HCT116 (cell line): ENCODE data around the gene PRR14. TPM values are rescaled to one million over a fixed set of nuclear protein-coding genes. Genes with fewer than 3 reads are reported as not detected.

Experiments used
- ATAC-seq: fragments of 200-7000 bp; cut with Tn5 transposase; 2 replicates; pipeline ENCODE4 v1.9.1; 2020; ENCODE audit warnings: mild to moderate bottlenecking, moderate library complexity
- BruUV-seq: library from RNA; stranded (reverse); fragments of 400-500 nt; replicated peaks from 2 replicates; lab custom pipeline; 2021; lab: Mats Ljungman, UMichigan
- CTCF ChIA-PET: fragments of 300-600 bp; sonication (Branson Sonifier 250); formaldehyde crosslinking; loops from one replicate; lab custom pipeline; 2021; ENCODE audit warnings: antibody characterized with exemption; lab: Charles Lee
- POLR2A ChIA-PET: fragments of 300-600, 350-600 bp; sonication (Branson Sonifier 250); formaldehyde crosslinking; loops from one replicate; lab custom pipeline; 2021; ENCODE audit warnings: antibody characterized with exemption; lab: Charles Lee
- RAD21 ChIA-PET, 2 experiments: fragments of 300-600 bp; sonication (Branson Sonifier 250); formaldehyde crosslinking; loops; one replicate each; lab custom pipeline; 2023; ENCODE audit warnings: low total read pairs in 2 of 2; ENCODE audit not compliant: uncharacterized antibody in 2 of 2, unreplicated experiment in 2 of 2, low non-redundant PET in 1 of 2; lab: Charles Lee
- DNase-seq: peaks from one replicate; pipeline ENCODE4 v3.0.0-alpha.2; 2010; ENCODE audit warnings: low read depth, low spot score
- H2AFZ ChIP-seq: fragments of 200-600 bp; shearing (Covaris generic), sonication (generic); 2 replicates; pipeline ENCODE4 v1.6.1; 2017; ENCODE audit warnings: low read depth, mixed run types, mixed read lengths, antibody characterized with exemption, low read length; ENCODE audit not compliant: poor library complexity, severe bottlenecking
- H3K27ac ChIP-seq: 2 replicates; pipeline ENCODE4 v1.5.1; 2012; ENCODE audit warnings: low read depth, low read length
- H3K27me3 ChIP-seq: fragments of 200-600 bp; sonication (generic); 2 replicates; pipeline ENCODE4 v1.6.1; 2016; ENCODE audit warnings: mixed run types, low read length, mixed read lengths; ENCODE audit not compliant: insufficient read depth
- H3K36me3 ChIP-seq, 2 experiments: fragments of 200-500 bp in 1 of 2; fragments of 200-600 bp in 1 of 2; sonication (Bioruptor generic) in 1 of 2; sonication (generic) in 1 of 2; 2 replicates each; pipeline versions ENCODE4 v1.5.1 to v1.6.1; 2014 to 2016; ENCODE audit warnings: low read length in 2 of 2, inconsistent platforms in 1 of 2, mixed read lengths in 1 of 2, mixed run types in 1 of 2; ENCODE audit not compliant: insufficient read depth in 2 of 2, control insufficient read depth in 1 of 2
- H3K4me1 ChIP-seq, 2 experiments: fragments of 200-600 bp in 1 of 2; sonication (generic) in 1 of 2; 2 replicates each; pipeline versions ENCODE4 v1.5.1 to v1.6.1; 2012 to 2017; ENCODE audit warnings: low read length in 2 of 2, inconsistent platforms in 1 of 2, mild to moderate bottlenecking in 1 of 2, mixed read lengths in 1 of 2, mixed run types in 1 of 2, moderate library complexity in 1 of 2; ENCODE audit not compliant: insufficient read depth in 2 of 2, control insufficient read depth in 1 of 2
- H3K4me2 ChIP-seq: fragments of 200-600 bp; sonication (generic); 2 replicates; pipeline ENCODE4 v1.6.1; 2017; ENCODE audit warnings: mixed run types, low read length, mixed read lengths
- H3K4me3 ChIP-seq, 2 experiments: fragments of 200-600 bp in 1 of 2; sonication (generic) in 1 of 2; replicated peaks in 1 of 2; 2 replicates each; pipeline ENCODE4 v1.5.1; 2011 to 2016; ENCODE audit warnings: low read length in 2 of 2, control low read depth in 1 of 2, low read depth in 1 of 2, mild to moderate bottlenecking in 1 of 2, mixed read lengths in 1 of 2, mixed run types in 1 of 2
- H3K79me2 ChIP-seq: fragments of 200-600 bp; sonication (generic); 2 replicates; pipeline ENCODE4 v1.6.1; 2017; ENCODE audit warnings: mild to moderate bottlenecking, mixed run types, low read length, moderate library complexity, mixed read lengths; ENCODE audit not compliant: insufficient read depth
- H3K9ac ChIP-seq: fragments of 200-600 bp; sonication (generic); 2 replicates; pipeline ENCODE4 v1.6.1; 2016; ENCODE audit warnings: low read length, mixed read lengths
- H3K9me2 ChIP-seq: fragments of 200-600 bp; sonication (generic), shearing (Covaris generic); 2 replicates; pipeline ENCODE4 v1.6.1; 2017; ENCODE audit warnings: mixed run types, mild to moderate bottlenecking, moderate library complexity; ENCODE audit not compliant: insufficient read depth
- H3K9me3 ChIP-seq, 2 experiments: fragments of 200-500 bp in 1 of 2; fragments of 200-600 bp in 1 of 2; sonication (Bioruptor generic) in 1 of 2; sonication (generic) in 1 of 2; 2 replicates each; pipeline ENCODE4 v1.6.1; 2014 to 2017; ENCODE audit warnings: low read length in 2 of 2, mixed read lengths in 2 of 2, inconsistent platforms in 1 of 2, low read depth in 1 of 2, mild to moderate bottlenecking in 1 of 2, mixed run types in 1 of 2, moderate library complexity in 1 of 2; ENCODE audit not compliant: control insufficient read depth in 1 of 2, insufficient read depth in 1 of 2
- H4K20me1 ChIP-seq: fragments of 200-600 bp; sonication (generic), shearing (Covaris generic); 2 replicates; pipeline ENCODE4 v1.6.1; 2017; ENCODE audit warnings: mixed run types, mild to moderate bottlenecking, moderate library complexity; ENCODE audit not compliant: insufficient read depth
- ATF3 ChIP-seq: IDR thresholded peaks from 2 replicates; pipeline ENCODE4 v1.6.1; 2012
- CBX3 ChIP-seq: IDR thresholded peaks from 2 replicates; pipeline ENCODE4 v1.6.1; 2012; ENCODE audit warnings: low read depth
- EZH2 ChIP-seq: fragments of 200-600 bp; sonication (generic); IDR thresholded peaks from 2 replicates; pipeline ENCODE4 v1.6.1; 2017; ENCODE audit warnings: antibody characterized with exemption, mixed run types
- EZH2phosphoT487 ChIP-seq: fragments of 200-600 bp; IDR thresholded peaks from 2 replicates; pipeline ENCODE4 v1.6.1; 2018; ENCODE audit warnings: antibody characterized with exemption, borderline replicate concordance
- JUND ChIP-seq: IDR thresholded peaks from 2 replicates; pipeline ENCODE4 v1.6.1; 2012
- POLR2AphosphoS5 ChIP-seq: IDR thresholded peaks from 2 replicates; pipeline ENCODE4 v1.6.1; 2011; ENCODE audit warnings: mild to moderate bottlenecking, low read depth, low read length, moderate library complexity
- RAD21 ChIP-seq: IDR thresholded peaks from 2 replicates; pipeline ENCODE4 v1.6.1; 2012; ENCODE audit warnings: low read depth, mild to moderate bottlenecking
- SIN3A ChIP-seq: IDR thresholded peaks from 2 replicates; pipeline ENCODE4 v1.6.1; 2012; ENCODE audit warnings: low read depth
- SP1 ChIP-seq: IDR thresholded peaks from 2 replicates; pipeline ENCODE4 v1.6.1; 2012; ENCODE audit warnings: low read depth
- YY1 ChIP-seq: IDR thresholded peaks from 2 replicates; pipeline ENCODE4 v1.6.1; 2011; ENCODE audit warnings: low read length, low read depth, moderate library complexity, mild to moderate bottlenecking; ENCODE audit not compliant: insufficient replicate concordance; ENCODE audit errors: extremely low read depth
- intact Hi-C: fragments of 100-400 bp; cut with micrococcal nuclease; formaldehyde crosslinking; loops from 2 replicates; pipeline ENCODE4 v1.10.0; 2022
- total RNA-seq: library from RNA; stranded (reverse); gene quantifications from one replicate; pipeline ENCODE4 v1.2.1, GENCODE V29; 2021; ENCODE audit not compliant: unreplicated experiment

The PRR14 gene
- total RNA-seq, 1 experiment from 2014 or later: 56.2 TPM

- Histone ChIP-seq H3K4me1 (peaks cover under 1 to 5% of the 10 kb centered on the region in 2 experiments; a peak in 2 of 4 replicates), H3K27me3 (no peaks in the 10 kb centered on the region), H3K9me3 (no peaks in the 10 kb centered on the region), H4K20me1 (no peaks in the 10 kb centered on the region), H3K9ac (no peak overlapping the region), H3K36me3 (no peaks in the 10 kb centered on the region), H3K9me2 (no peaks in the 10 kb centered on the region), H2AFZ (no peak overlapping the region), H3K4me3 (no peak overlapping the region), H3K27ac (no peak overlapping the region), H3K4me2 (no peak overlapping the region), H3K79me2 (no peaks in the 10 kb centered on the region)
- no peak for TF ChIP-seq YY1
- no peak for TF ChIP-seq EZH2
- TF ChIP-seq RAD21: no peak
- ChIA-PET POLR2A (no interaction called here), RAD21 (no interaction called here), CTCF (no interaction called here)
- BruUV-seq: no TSS peak
- intact Hi-C loops: no loop called here
- ATAC-seq (no peak), DNase-seq (no peak)
Measured at GRCh38 chr16:30688701-30689100, 37.9 kb downstream of the PRR14 start.

- H2AFZ ChIP-seq: no peak overlapping the region
- H3K9ac ChIP-seq: no peak overlapping the region
- CTCF ChIA-PET: no interaction called here
- POLR2A ChIA-PET: no interaction called here
- no peak for DNase-seq
- H3K79me2 ChIP-seq: no peaks in the 10 kb centered on the region
- no peaks in the 10 kb centered on the region for H3K9me2 ChIP-seq
- H3K27ac ChIP-seq: no peak overlapping the region
- H3K27me3 ChIP-seq: no peaks in the 10 kb centered on the region
- RAD21 ChIA-PET: no interaction called here
- no peak overlapping the region for H3K4me3 ChIP-seq
- BruUV-seq: no TSS peak
- peaks cover 2 to 7% of the 10 kb centered on the region in 2 experiments; a peak in 2 of 4 replicates for H3K4me1 ChIP-seq
- no peaks in the 10 kb centered on the region for H4K20me1 ChIP-seq
- intact Hi-C loops: no loop called here
- no peaks in the 10 kb centered on the region for H3K36me3 ChIP-seq
- no peak overlapping the region for H3K4me2 ChIP-seq
- TF ChIP-seq JUND (no peak), CBX3 (no peak), POLR2AphosphoS5 (no peak), ATF3 (no peak), EZH2phosphoT487 (no peak), SP1 (no peak), SIN3A (no peak)
- TF ChIP-seq, all 23 proteins: peak for 0
- ATAC-seq: no peak
- H3K9me3 ChIP-seq: no peaks in the 10 kb centered on the region
Measured at GRCh38 chr16:30691907-30692306, 41.1 kb downstream of the PRR14 start.
